Measurements from ENCODE around the gene TBX18. TPM values are rescaled to one million over a fixed set of nuclear protein-coding genes. Genes with fewer than 3 reads are reported as not detected.

Gene TBX18
- total and polyA plus RNA-seq, 9 of the 15 experiments (the other 6 are each of a cell fraction or from before 2014, with no cell fraction given) = 4.0 to 36.1 (median 20.7) TPM

DNA sequence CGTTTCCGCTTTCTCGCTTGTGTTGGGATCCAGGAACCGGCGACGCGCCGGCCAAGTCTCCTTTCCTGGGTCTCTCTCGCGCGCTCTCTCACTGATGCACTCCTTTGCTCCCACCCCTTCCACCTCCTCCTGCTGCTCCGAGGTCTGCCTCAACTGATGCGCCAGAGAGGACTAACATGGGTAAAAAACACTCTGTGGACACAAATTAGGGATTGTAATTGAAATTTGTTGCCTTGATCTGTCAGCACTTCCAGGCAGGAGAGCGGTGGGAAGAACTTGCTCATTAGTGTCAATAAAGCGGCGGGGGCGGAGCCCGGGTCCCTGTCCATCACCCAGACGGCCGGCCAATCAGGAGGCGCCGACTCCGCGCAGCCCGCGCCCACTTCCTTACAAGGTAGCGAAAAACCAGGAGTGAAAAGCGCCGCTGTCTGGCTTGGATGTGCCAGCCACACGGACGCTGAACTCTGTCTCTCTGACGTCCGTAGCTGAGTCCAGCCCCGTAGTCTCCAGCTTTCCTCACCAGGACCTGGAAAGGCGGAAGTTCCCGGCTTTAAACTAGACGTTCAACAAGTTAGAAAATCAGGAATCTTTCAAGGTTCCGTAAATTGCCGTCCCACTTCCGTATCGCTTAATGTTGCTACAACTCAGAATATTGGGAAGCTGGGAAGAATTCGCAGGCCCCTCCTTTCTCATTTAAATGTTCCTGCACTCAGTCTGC lies at the start of gene TBX18 (continued):
- TF ChIP-seq, protein P1, sequence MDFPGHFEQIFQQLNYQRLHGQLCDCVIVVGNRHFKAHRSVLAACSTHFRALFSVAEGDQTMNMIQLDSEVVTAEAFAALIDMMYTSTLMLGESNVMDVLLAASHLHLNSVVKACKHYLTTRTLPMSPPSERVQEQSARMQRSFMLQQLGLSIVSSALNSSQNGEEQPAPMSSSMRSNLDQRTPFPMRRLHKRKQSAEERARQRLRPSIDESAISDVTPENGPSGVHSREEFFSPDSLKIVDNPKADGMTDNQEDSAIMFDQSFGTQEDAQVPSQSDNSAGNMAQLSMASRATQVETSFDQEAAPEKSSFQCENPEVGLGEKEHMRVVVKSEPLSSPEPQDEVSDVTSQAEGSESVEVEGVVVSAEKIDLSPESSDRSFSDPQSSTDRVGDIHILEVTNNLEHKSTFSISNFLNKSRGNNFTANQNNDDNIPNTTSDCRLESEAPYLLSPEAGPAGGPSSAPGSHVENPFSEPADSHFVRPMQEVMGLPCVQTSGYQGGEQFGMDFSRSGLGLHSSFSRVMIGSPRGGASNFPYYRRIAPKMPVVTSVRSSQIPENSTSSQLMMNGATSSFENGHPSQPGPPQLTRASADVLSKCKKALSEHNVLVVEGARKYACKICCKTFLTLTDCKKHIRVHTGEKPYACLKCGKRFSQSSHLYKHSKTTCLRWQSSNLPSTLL (IDR thresholded peaks at IDR 0.05) = no peak
- TF ChIP-seq HNRNPK (IDR thresholded peaks at IDR 0.05; ENCODE audit: low read depth, low read length, poor library complexity, severe bottlenecking) = no peak
- TF ChIP-seq ZFP30 (CRISPR knock-in tag; IDR thresholded peaks at IDR 0.05; ENCODE audit: borderline replicate concordance) = no peak
- TF ChIP-seq KAT2B (IDR thresholded peaks at IDR 0.05; ENCODE audit: low read depth, low read length) = no peak
- TF ChIP-seq, protein P2, sequence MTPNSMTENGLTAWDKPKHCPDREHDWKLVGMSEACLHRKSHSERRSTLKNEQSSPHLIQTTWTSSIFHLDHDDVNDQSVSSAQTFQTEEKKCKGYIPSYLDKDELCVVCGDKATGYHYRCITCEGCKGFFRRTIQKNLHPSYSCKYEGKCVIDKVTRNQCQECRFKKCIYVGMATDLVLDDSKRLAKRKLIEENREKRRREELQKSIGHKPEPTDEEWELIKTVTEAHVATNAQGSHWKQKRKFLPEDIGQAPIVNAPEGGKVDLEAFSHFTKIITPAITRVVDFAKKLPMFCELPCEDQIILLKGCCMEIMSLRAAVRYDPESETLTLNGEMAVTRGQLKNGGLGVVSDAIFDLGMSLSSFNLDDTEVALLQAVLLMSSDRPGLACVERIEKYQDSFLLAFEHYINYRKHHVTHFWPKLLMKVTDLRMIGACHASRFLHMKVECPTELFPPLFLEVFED (CRISPR knock-in tag; conservative IDR thresholded peaks at IDR 0.05) = no peak
- TF ChIP-seq NFE2L1 (tag; IDR thresholded peaks at IDR 0.05; ENCODE audit: borderline replicate concordance, low read depth) = no peak
- no peak for TF ChIP-seq MAFG (tag; conservative IDR thresholded peaks at IDR 0.05)
- TF ChIP-seq PCBP1 (IDR thresholded peaks at IDR 0.05; ENCODE audit: low read depth, low read length, poor library complexity, severe bottlenecking) = no peak
- peak; percentile 53 for TF ChIP-seq ETV1 (tag; conservative IDR thresholded peaks at IDR 0.05; ENCODE audit: low read depth)
- TF ChIP-seq HNRNPL (IDR thresholded peaks at IDR 0.05; ENCODE audit: low read depth, low read length) = no peak
- peak; percentile 34; the same call in 1 of the 2 replicates for TF ChIP-seq ESRRA (IDR thresholded peaks at IDR 0.05; ENCODE audit: borderline replicate concordance, low read depth)
- no peak for TF ChIP-seq EWSR1 (IDR thresholded peaks at IDR 0.05; ENCODE audit: borderline replicate concordance, low read depth, partially characterized antibody)
- TF ChIP-seq BRF1 (IDR thresholded peaks at IDR 0.05; ENCODE audit: borderline replicate concordance, extremely low read depth, insufficient read length) = no peak
- TF ChIP-seq ZKSCAN1 (IDR thresholded peaks at IDR 0.05; ENCODE audit: low read depth, low read length) = no peak
- TF ChIP-seq DACH1 (IDR thresholded peaks at IDR 0.05; ENCODE audit: partially characterized antibody) = no peak
- TF ChIP-seq ZNF311 (CRISPR knock-in tag; IDR thresholded peaks at IDR 0.05) = no peak
- no peak for TF ChIP-seq ZNF707 (CRISPR knock-in tag; conservative IDR thresholded peaks at IDR 0.05)
- no peak for TF ChIP-seq PTBP1 (IDR thresholded peaks at IDR 0.05; ENCODE audit: low read depth, low read length)
- TF ChIP-seq, protein P3, sequence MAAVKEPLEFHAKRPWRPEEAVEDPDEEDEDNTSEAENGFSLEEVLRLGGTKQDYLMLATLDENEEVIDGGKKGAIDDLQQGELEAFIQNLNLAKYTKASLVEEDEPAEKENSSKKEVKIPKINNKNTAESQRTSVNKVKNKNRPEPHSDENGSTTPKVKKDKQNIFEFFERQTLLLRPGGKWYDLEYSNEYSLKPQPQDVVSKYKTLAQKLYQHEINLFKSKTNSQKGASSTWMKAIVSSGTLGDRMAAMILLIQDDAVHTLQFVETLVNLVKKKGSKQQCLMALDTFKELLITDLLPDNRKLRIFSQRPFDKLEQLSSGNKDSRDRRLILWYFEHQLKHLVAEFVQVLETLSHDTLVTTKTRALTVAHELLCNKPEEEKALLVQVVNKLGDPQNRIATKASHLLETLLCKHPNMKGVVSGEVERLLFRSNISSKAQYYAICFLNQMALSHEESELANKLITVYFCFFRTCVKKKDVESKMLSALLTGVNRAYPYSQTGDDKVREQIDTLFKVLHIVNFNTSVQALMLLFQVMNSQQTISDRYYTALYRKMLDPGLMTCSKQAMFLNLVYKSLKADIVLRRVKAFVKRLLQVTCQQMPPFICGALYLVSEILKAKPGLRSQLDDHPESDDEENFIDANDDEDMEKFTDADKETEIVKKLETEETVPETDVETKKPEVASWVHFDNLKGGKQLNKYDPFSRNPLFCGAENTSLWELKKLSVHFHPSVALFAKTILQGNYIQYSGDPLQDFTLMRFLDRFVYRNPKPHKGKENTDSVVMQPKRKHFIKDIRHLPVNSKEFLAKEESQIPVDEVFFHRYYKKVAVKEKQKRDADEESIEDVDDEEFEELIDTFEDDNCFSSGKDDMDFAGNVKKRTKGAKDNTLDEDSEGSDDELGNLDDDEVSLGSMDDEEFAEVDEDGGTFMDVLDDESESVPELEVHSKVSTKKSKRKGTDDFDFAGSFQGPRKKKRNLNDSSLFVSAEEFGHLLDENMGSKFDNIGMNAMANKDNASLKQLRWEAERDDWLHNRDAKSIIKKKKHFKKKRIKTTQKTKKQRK (IDR thresholded peaks at IDR 0.05; ENCODE audit: borderline replicate concordance, low read depth, low read length) = no peak
- no peak for TF ChIP-seq U2AF1 (optimal IDR thresholded peaks at IDR 0.05; ENCODE audit: low read depth, low read length)
- TF ChIP-seq TEAD4 (IDR thresholded peaks at IDR 0.05; ENCODE audit: low read length) = no peak
- TF ChIP-seq TEAD4 (CRISPR knock-in tag; IDR thresholded peaks at IDR 0.05; ENCODE audit: borderline replicate concordance) = no peak
